Fibroblast of lung (primary cell): ENCODE results near the gene SEPTIN8. TPM values are rescaled to one million over a fixed set of nuclear protein-coding genes. Genes with fewer than 3 reads are reported as not detected.

Source experiments
- DNase-seq, 2 donors: peaks; one replicate each; pipeline versions ENCODE4 v3.0.0 to v3.0.0-alpha.2; 2010; ENCODE audit warnings: low read depth in 2 of 2
- H2AFZ ChIP-seq: 2 replicates; pipeline ENCODE4 v1.5.1; 2012; ENCODE audit warnings: low read length, control low read depth, inconsistent platforms
- H3K27ac ChIP-seq: 2 replicates; pipeline ENCODE4 v1.5.1; 2011; ENCODE audit warnings: low read length, control low read depth; ENCODE audit not compliant: insufficient read depth
- H3K27me3 ChIP-seq: 2 replicates; pipeline ENCODE4 v1.5.1; 2011; ENCODE audit warnings: mild to moderate bottlenecking, low read length; ENCODE audit not compliant: control insufficient read depth, insufficient read depth
- H3K36me3 ChIP-seq: 2 replicates; pipeline ENCODE4 v1.5.1; 2011; ENCODE audit warnings: low read length; ENCODE audit not compliant: control insufficient read depth, insufficient read depth
- H3K4me1 ChIP-seq: 2 replicates; pipeline ENCODE4 v1.5.1; 2011; ENCODE audit warnings: low read length; ENCODE audit not compliant: control insufficient read depth, insufficient read depth; ENCODE audit errors: extremely low read depth
- H3K4me2 ChIP-seq: 2 replicates; pipeline ENCODE4 v1.5.1; 2011; ENCODE audit warnings: low read length, control low read depth; ENCODE audit not compliant: insufficient read depth; ENCODE audit errors: extremely low read depth
- H3K4me3 ChIP-seq, 4 experiments: fragments of 200-600 bp in 1 of 4; sonication (generic) in 1 of 4; replicated peaks in 1 of 4; 2 replicates each; pipeline ENCODE4 v1.5.1; 2011 to 2016; ENCODE audit warnings: low read length in 4 of 4, low read depth in 3 of 4, mild to moderate bottlenecking in 3 of 4, control low read depth in 2 of 4, inconsistent platforms in 1 of 4, mixed read lengths in 1 of 4; ENCODE audit not compliant: insufficient read depth in 1 of 4; ENCODE audit errors: control extremely low read depth in 1 of 4
- H3K79me2 ChIP-seq: 2 replicates; pipeline ENCODE4 v1.5.1; 2012; ENCODE audit warnings: mild to moderate bottlenecking, low read length, inconsistent platforms; ENCODE audit not compliant: control insufficient read depth, insufficient read depth
- H3K9ac ChIP-seq: 2 replicates; pipeline ENCODE4 v1.5.1; 2011; ENCODE audit warnings: mild to moderate bottlenecking, low read length, control low read depth; ENCODE audit not compliant: insufficient read depth
- H3K9me3 ChIP-seq: 2 replicates; pipeline ENCODE4 v1.5.1; 2012; ENCODE audit warnings: low read depth, low read length; ENCODE audit not compliant: control insufficient read depth, insufficient read depth
- H4K20me1 ChIP-seq: 2 replicates; pipeline ENCODE4 v1.5.1; 2011; ENCODE audit warnings: low read length; ENCODE audit not compliant: control insufficient read depth, insufficient read depth; ENCODE audit errors: extremely low read depth
- EZH2 ChIP-seq: IDR thresholded peaks from 2 replicates; pipeline ENCODE4 v1.5.1; 2012; ENCODE audit warnings: low read length, control low read depth, mild to moderate bottlenecking; ENCODE audit errors: missing control alignments
- polyA plus RNA-seq, 2 donors: library from polyadenylated mRNA; depleted of rRNA in 1 of 2; stranded (reverse) in 1 of 2; unstranded in 1 of 2; fragments of >200 nt; gene quantifications; 2 replicates each; pipeline ENCODE4 v1.2.1, GENCODE V29; 2011 to 2012; ENCODE audit warnings: missing spikeins in 1 of 2
- total RNA-seq: library from RNA; depleted of rRNA; stranded (reverse); fragments of >200 nt; gene quantifications from 2 replicates; pipeline ENCODE4 v1.2.1, GENCODE V29; 2014
- TF ChIP-seq, protein P1 (sequence below), 2 donors: IDR thresholded peaks in 1 of 2; conservative IDR thresholded peaks in 1 of 2; 1 replicate in 1 of 2; 2 replicates in 1 of 2; pipeline ENCODE4 v1.5.1; 2011 to 2012; ENCODE audit warnings: low read length in 2 of 2, control low read depth in 1 of 2, inconsistent platforms in 1 of 2, low read depth in 1 of 2, mild to moderate bottlenecking in 1 of 2

SEPTIN8 gene
- total and polyA plus RNA-seq, 2 donors (not counting 1 experiment from before 2014, with no cell fraction given): 62.1 to 64.2 TPM

DNA sequence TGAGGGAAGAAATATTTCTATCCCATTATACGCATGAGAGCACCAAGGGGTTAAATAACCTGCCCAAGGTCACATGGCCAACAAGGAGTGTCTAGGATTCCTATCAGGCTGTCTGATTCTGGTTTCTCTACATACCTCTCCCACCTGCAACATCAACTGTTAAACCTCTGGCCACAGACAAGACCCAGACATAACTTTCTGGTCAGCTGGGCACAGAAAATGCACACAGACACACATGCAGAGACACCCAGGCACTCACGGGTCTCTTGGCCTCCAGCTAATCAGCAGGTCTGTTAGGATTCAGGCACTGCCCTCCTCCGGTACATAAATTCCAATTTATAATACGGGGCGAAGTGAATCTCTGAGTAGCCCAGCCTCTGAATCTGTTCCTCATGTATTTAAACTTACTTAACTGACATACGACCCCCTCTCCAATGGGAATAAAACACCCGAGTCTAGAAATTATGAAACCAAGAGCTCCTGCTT, 1.5 kb downstream of the SEPTIN8 start:
- H3K4me3 ChIP-seq: peak overlapping the region; percentile 28 to 78 (median 70)

DNA sequence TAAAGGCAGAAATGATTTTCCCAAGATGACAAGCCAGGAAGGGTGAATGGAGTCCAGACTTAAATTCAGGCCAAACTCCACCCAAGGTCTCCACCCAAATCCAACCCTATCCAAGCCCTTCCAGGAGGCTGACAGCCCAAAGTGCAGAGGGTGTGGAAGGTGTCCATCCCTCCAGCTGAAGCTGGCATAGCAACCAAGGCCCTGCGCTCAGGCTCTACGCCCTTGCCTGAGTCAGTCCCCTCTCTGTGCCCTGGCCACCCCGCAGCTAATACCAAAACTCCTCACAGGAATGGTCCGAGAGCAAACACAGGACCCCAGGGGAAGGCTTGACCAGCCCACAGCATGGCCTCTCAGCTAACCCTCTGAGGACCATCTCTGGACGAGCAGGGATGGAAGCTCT, 2.1 kb downstream of the SEPTIN8 start:
- no peak overlapping the region for H3K27ac ChIP-seq
- no peaks in the 10 kb centered on the region for H4K20me1 ChIP-seq
- peak overlapping the region; percentile 86 for H3K4me2 ChIP-seq
- no peaks in the 10 kb centered on the region for H3K9me3 ChIP-seq
- no peak overlapping the region for H3K9ac ChIP-seq
- H3K4me1 ChIP-seq: peaks cover 23% of the 10 kb centered on the region
- H3K79me2 ChIP-seq: peaks cover 46% of the 10 kb centered on the region
- peak overlapping the region in 1 of 4 experiments; percentile 78 for H3K4me3 ChIP-seq
- H3K27me3 ChIP-seq: no peaks in the 10 kb centered on the region
- DNase-seq: no peak
- no peak overlapping the region for H2AFZ ChIP-seq
- H3K36me3 ChIP-seq: no peaks in the 10 kb centered on the region
- TF ChIP-seq, protein P1, sequence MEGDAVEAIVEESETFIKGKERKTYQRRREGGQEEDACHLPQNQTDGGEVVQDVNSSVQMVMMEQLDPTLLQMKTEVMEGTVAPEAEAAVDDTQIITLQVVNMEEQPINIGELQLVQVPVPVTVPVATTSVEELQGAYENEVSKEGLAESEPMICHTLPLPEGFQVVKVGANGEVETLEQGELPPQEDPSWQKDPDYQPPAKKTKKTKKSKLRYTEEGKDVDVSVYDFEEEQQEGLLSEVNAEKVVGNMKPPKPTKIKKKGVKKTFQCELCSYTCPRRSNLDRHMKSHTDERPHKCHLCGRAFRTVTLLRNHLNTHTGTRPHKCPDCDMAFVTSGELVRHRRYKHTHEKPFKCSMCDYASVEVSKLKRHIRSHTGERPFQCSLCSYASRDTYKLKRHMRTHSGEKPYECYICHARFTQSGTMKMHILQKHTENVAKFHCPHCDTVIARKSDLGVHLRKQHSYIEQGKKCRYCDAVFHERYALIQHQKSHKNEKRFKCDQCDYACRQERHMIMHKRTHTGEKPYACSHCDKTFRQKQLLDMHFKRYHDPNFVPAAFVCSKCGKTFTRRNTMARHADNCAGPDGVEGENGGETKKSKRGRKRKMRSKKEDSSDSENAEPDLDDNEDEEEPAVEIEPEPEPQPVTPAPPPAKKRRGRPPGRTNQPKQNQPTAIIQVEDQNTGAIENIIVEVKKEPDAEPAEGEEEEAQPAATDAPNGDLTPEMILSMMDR (conservative IDR thresholded peaks at IDR 0.05 in 1 of 2, IDR thresholded peaks at IDR 0.05 in 1 of 2; ENCODE audit: low read depth in 1 of 2, low read length in 2 of 2): no peak
- no peak for TF ChIP-seq EZH2

More for the DNA sequence above, 1.5 kb downstream of the SEPTIN8 start:
- Histone ChIP-seq H2AFZ (no peak overlapping the region), H3K36me3 (no peaks in the 10 kb centered on the region), H3K4me2 (peak overlapping the region; percentile 86), H3K4me1 (peaks cover 23% of the 10 kb centered on the region), H3K79me2 (peaks cover 44% of the 10 kb centered on the region), H3K27me3 (no peaks in the 10 kb centered on the region), H4K20me1 (no peaks in the 10 kb centered on the region), H3K9ac (no peak overlapping the region), H3K27ac (no peak overlapping the region), H3K9me3 (no peaks in the 10 kb centered on the region)
- DNase-seq: peak in 1 of 2 donors; percentile 44
- TF ChIP-seq, protein P1 (conservative IDR thresholded peaks at IDR 0.05 in 1 of 2, IDR thresholded peaks at IDR 0.05 in 1 of 2; ENCODE audit: low read depth in 1 of 2, low read length in 2 of 2): no peak
- TF ChIP-seq EZH2: no peak

DNA sequence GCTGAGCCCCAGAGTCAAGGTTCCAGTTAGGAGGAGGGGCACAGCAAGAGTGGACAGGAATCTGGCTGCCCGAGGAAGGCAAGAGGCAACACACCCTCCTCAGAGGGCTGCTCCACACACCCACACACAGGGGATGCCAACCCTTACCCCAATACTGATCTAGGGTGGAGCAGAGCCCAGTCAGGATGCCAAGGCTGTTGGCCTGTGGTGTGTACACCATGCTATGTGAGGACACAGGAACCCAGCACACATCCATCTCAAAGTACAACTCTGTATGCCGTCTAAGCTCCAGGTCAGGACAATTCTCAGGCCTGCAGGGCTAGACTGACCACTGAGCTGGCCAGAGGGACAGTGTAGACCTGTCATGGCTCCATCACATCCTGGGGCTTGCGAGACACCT, 2.6 kb downstream of the SEPTIN8 start:
- H3K4me2 ChIP-seq: peak overlapping the region; percentile 35
- no peak overlapping the region for H3K27ac ChIP-seq
- H3K9me3 ChIP-seq: no peaks in the 10 kb centered on the region
- no peaks in the 10 kb centered on the region for H4K20me1 ChIP-seq
- H3K79me2 ChIP-seq: peaks cover 49% of the 10 kb centered on the region
- no peak for TF ChIP-seq EZH2
- TF ChIP-seq, protein P1 (conservative IDR thresholded peaks at IDR 0.05 in 1 of 2, IDR thresholded peaks at IDR 0.05 in 1 of 2; ENCODE audit: low read depth in 1 of 2, low read length in 2 of 2): no peak
- H3K36me3 ChIP-seq: no peaks in the 10 kb centered on the region
- DNase-seq: no peak
- no peaks in the 10 kb centered on the region for H3K27me3 ChIP-seq
- H3K4me3 ChIP-seq: peak overlapping the region in 1 of 4 experiments; percentile 78
- H2AFZ ChIP-seq: no peak overlapping the region
- H3K4me1 ChIP-seq: peaks cover 23% of the 10 kb centered on the region
- H3K9ac ChIP-seq: no peak overlapping the region
